GM21576 (cell line): ENCODE data around the gene DMC1.

ENCODE experiments used
- ATAC-seq: cut with Tn5 transposase; IDR thresholded peaks from one replicate; pipeline ENCODE4 v1.9.1; 2021; ENCODE audit warnings: mild to moderate bottlenecking, moderate library complexity; ENCODE audit not compliant: unreplicated experiment

DMC1 gene

GRCh38 chr22:38503021-38503420 is 67.0 kb downstream of the DMC1 start:
- no peak for ATAC-seq

DNA sequence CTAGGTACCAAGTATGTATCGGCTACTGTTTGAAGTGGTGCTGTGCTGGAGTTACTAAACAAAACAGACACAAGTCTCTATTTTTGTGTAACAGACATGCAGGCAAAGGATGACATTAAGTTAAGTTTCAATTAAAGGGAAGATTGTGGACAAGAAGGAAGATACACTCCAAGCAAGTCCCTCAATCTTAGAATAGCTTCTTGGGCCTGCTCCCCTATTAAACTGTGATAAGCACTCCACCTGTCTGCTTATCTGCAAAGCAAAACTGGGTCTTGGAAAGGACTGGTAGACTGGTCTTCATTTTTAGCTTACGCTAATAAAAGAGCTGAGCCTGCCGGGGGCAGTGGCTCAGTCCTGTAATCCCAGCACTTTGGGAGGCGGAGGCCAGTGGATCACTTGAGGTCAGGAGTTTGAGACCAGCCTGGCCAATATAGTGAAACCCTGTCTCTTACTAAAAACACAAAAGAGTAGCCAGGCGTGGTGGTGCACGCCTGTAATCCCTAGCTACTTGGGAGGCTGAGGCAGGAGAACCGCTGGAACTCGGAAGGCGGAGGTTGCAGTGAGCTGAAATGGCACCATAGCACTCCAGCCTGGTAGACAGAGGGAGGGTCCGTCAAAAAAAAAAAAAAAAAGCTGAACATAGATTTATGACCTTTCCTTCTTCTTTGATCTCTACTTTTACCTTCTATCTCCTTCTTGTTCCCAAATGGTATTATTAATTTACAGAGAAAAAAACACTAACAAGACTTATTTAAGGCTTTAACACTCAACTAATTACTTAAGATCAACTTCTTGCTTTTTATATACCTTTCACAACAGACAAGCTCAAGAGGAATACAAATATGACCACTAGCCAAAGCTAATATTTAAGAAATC is 67.9 kb downstream of the DMC1 start:
- no peak for ATAC-seq

DNA sequence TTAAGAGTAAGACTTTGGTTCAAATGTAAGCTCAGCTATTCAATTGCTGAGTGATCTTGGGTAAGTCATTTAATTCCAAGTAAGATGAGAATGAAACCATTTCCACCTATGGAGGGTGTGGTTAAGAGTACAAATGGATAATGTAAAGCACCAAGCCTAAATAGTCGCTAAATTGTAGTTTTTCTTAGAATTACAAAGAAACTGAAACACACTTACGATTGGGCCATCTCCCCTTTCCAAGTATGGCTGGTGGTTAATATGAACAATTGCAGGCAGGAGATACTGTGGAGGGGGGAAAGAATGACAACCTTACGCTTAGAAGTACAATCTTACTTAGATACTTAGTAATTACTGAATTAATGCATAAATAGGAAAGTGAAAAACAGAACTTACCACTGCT is 72.1 kb downstream of the DMC1 start:
- no peak for ATAC-seq

DNA sequence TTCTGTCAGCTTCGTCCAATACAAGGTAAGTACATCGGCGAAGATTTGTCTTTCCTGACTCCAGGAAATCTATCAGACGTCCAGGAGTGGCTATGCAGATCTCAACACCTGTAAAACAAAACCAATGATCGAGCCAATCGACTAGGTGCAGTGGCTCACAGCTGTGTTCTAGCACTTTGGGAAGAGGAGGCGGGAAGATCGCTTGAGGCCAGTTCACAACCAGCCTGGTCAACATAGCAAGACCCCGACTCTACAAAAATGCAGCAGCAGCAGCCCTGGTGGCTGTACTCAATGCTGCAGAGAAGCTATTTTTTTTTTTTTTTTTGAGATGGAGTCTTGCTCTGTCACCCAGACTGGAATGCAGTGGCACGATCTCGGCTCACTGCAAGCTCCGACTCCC is 75.0 kb downstream of the DMC1 start:
- ATAC-seq, result no peak

DNA sequence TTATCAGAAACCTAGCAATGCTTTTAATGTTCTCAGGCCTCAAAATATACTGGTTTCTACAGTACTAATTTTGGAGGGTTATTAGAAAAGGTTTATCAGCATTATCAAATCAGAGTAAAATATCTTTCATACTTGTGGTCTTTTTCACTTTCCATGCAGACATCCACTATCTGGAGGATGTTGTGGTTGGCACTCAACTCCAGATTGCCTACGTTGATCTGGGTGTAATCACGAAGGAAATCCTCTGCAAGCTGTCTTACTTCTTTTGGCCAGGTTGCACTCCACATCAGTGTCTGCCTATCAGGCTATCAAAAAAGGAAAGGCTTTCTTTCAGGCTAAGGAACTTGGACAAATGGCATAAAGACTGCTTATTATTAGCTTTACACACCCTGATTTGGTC is 75.5 kb downstream of the DMC1 start:
- no peak for ATAC-seq

DNA sequence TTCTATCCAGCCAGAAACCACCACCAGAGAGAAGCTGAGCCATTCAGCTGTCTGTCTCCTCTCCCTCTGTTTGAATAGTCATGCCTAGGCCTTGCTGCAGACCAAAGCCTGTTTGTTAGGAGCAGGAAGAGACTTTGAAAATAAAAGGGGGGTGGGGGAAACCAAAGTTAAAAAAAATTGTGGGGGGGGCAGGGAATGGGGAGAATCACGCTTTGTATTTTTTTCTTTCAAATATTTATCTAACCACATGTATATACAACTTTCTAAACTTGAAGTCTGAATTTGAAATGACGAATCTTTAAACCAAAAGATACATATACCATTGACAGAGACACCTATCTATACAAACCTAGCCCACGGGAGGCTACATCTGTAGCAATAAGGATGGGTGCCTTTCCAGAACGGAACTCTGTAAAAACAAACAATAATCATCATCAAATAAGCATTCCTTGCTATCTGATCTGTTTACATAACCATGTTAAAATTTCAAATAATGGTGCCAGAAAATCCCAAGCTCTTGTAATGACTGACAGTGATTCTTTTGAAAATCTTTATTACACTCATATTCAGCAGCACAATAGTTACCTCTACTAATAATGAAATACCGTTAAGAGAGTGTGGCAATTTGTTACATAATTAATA is 78.2 kb downstream of the DMC1 start:
- no peak for ATAC-seq

GRCh38 chr22:38490915-38491314 is 79.1 kb downstream of the DMC1 start:
- no peak for ATAC-seq

- ATAC-seq, result no peak
Observed at GRCh38 chr22:38490475-38490874, 79.5 kb downstream of the DMC1 start.

DNA sequence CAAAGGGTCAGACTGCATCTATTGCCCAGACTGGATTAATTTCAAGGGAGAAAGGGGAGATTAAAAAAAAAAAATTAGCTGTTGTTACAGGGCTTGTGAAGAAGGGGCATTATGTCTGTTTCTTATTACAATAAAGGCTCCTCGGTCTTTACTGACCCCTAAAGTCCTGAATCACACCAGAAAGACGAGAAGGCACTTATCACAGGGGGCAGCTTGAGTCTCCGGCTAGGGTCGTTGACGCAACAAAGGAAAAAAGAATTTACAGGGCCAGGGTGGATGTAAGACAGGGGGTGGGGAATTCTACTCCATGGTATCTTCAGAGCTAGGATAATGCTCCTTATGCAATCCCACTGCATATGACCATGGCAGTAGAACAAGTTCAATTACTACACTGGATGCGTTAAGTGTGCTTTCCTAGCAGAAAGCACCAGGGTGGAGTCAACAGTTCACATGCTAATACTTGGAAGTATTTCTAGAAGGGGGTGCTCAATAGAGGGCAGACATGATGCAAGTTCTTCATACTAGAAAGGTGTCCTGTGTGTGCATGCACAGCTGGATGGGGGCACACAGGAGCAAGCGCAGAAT is 80.3 kb downstream of the DMC1 start:
- ATAC-seq, result no peak

DNA sequence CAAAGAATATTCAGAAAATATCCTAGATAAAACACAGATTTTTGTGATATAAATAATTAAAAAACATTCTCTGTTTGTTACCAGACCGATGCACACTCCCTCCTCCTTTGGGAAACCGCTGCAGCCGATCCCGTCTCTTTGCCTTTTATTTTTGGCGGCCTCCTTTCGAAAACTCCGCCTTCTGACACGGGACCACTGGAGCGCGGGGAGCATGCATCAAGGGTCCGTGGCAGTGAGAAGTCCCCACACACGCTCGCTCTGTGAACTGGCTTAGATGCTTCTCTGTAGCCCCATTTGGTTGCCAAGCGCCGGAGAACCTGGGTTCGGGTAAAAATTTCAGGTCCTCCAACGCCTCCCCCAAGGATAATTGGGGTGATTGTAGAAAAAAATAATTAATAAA is 80.8 kb downstream of the DMC1 start:
- no peak for ATAC-seq

- ATAC-seq, result no peak
Observed at GRCh38 chr22:38487946-38488345, 82.0 kb downstream of the DMC1 start.

DNA sequence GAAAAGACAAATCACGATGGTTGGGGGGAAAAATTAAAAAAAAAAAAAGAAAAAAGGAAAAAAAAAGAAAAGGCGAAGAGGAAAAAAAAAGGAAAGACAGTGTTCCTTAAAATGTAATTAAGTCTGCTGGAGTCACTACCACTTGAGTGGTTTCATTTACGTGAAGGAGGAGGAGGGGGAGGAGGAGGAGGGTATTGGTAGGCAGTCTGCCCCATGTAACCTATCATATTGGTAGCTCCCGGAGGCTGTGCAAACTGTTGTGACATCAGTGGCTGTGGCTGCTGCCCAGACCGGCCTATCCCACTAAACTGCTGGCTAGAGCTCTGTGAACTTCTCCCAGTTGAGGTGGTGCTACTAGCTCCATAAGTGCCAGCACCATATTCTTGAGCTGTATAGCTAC is 84.2 kb downstream of the DMC1 start:
- no peak for ATAC-seq

- no peak for ATAC-seq
Observed at GRCh38 chr22:38484244-38484643, 85.7 kb downstream of the DMC1 start.

DNA sequence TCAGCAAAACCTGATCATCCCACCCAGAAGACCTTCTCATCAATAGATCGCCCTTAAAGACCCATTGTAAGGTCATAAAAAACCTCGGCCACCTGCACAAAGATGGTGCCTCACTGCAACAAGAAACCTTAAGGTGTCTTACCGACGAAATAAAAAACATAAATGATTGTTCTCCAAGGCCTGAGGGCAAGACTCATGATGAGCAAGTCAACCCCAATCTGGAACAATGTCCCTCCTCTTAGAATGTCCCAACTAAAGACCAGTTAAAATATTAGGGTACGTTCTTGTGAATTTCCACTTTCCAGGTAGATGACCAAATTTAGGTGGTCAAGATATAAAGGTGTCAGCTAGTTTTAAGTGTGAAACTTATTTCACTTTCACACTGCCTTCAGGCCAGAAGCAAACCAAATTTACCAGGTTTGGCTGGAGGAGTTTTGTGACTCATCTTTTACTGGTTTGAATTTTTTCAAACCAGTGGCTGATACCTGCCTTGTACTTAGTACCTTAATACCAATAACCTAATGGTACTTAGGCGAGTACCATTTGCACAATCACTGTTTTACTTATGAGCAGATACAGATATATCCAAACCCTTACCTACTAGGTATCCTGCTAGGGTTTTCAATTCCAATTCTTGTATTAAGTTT is 87.2 kb downstream of the DMC1 start:
- no peak for ATAC-seq

DNA sequence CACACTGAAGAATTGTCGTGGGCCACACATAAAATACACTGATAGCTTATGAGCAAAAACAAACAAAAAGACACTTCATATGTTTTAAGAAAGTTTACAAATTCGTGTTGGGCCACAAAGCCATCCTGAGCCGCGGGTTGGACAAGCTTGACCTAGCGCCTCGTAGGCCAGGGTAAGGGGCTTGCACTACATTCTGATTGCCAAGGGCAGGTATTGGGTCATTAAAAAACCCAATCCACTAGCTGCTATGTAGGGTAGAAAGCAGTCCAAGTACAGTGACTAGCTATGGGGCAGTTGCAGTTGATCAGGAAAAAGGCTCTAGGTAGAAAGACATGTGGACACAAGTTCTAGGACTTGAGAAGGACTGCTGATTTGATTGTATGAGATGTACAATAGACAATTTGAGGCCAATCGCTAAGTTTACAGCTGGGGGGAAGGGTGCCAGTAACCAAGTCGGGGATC is 88.1 kb downstream of the DMC1 start:
- ATAC-seq, result no peak

- no peak for ATAC-seq
Observed at GRCh38 chr22:38481162-38481870, 88.7 kb downstream of the DMC1 start.

GRCh38 chr22:38479096-38479837 is 90.7 kb downstream of the DMC1 start:
- ATAC-seq, result no peak

DNA sequence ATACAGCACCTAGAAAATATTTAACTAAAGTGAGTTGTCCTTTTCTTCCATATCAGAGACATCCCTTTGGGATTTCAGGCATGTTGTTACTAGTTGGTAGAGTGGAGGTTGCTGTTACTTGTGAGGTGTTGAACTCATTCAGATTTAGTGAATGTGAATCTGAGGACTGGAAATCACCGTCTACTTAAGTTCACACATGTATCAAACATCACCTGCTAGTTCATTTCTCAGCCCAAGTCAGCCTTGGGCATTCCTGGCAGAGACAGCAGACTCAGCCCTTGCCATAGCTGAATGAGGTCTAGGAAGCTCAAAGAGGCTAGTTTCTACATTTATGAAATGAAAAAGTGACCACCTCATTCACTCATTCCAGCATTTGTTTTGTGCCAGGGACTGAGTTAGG is 92.4 kb downstream of the DMC1 start:
- no peak for ATAC-seq

- no peak for ATAC-seq
Observed at GRCh38 chr22:38474003-38474607, 95.9 kb downstream of the DMC1 start.

DNA sequence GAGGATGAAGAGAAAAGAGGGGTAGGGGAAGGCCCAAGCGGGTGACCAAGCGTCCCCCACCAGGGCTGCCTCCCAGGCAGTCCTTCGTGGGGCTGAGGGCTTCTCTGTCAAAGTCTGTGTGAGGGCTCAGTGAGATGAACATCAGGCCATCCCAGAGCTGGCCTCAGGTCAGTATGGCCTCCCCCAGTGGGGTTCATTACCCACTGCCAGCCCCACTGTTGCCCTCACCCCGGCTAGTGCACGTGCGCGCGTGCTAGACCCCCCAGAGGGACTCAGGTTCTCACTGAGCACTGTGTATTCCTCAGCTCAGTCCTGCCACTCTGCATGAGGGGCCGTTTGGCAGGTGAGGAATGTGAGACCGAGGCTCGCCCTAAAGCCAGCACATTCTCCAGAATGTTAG is 98.7 kb downstream of the DMC1 start:
- no peak for ATAC-seq
